HepG2 (cell line): ENCODE data around the gene PSD4. TPM values are rescaled to one million over a fixed set of nuclear protein-coding genes. Genes with fewer than 3 reads are reported as not detected.

ENCODE experiments used
- ATF7-NPFF ChIP-seq: sonication (generic); formaldehyde crosslinking; IDR thresholded peaks from 2 replicates; pipeline ENCODE4 v1.8.1; 2023; ENCODE audit warnings: mild to moderate bottlenecking, low read depth, missing genetic modification reagents, moderate library complexity
- FOXJ3 ChIP-seq: sonication (generic); formaldehyde crosslinking; IDR thresholded peaks from 2 replicates; pipeline ENCODE4 v1.4.0; 2020; ENCODE audit warnings: missing genetic modification reagents, mild to moderate bottlenecking, borderline replicate concordance
- FOXK2 ChIP-seq: fragments of 450-650 bp; IDR thresholded peaks from 2 replicates; pipeline ENCODE4 v1.6.1; 2016
- GATA4 ChIP-seq: sonication (generic); IDR thresholded peaks from 2 replicates; pipeline ENCODE4 v1.6.1; 2016; ENCODE audit warnings: antibody characterized with exemption, low read depth, borderline replicate concordance
- GRHL1 ChIP-seq: sonication (generic); formaldehyde crosslinking; conservative IDR thresholded peaks from 2 replicates; pipeline ENCODE4 v1.8.0; 2022; ENCODE audit warnings: missing genetic modification reagents
- IRX3 ChIP-seq: sonication (generic); formaldehyde crosslinking; IDR thresholded peaks from 2 replicates; pipeline ENCODE4 v1.8.1; 2023; ENCODE audit warnings: mild to moderate bottlenecking, low read depth, missing genetic modification reagents, borderline replicate concordance
- KMT2A ChIP-seq: sonication (generic); formaldehyde crosslinking; IDR thresholded peaks from 2 replicates; pipeline ENCODE4 v1.4.0; 2020; ENCODE audit warnings: missing genetic modification reagents
- MLX ChIP-seq: IDR thresholded peaks from 2 replicates; pipeline ENCODE4 v1.6.1; 2016
- PLSCR1 ChIP-seq: sonication (generic); formaldehyde crosslinking; IDR thresholded peaks from 2 replicates; pipeline ENCODE4 v1.5.0; 2020; ENCODE audit warnings: missing genetic modification reagents, mild to moderate bottlenecking, borderline replicate concordance
- PRDM10 ChIP-seq: sonication (generic); formaldehyde crosslinking; IDR thresholded peaks from 2 replicates; pipeline ENCODE4 v1.4.0; 2020; ENCODE audit warnings: low read depth, missing genetic modification reagents
- ZBTB44 ChIP-seq: sonication (generic); formaldehyde crosslinking; IDR thresholded peaks from 2 replicates; pipeline ENCODE4 v1.4.0; 2020; ENCODE audit warnings: missing genetic modification reagents
- ZFP90 ChIP-seq: sonication (generic); formaldehyde crosslinking; IDR thresholded peaks from 2 replicates; pipeline ENCODE4 v1.8.0; 2022; ENCODE audit warnings: missing genetic modification reagents, mild to moderate bottlenecking, inconsistent platforms, borderline replicate concordance
- ZNF160 ChIP-seq: sonication (generic); formaldehyde crosslinking; IDR thresholded peaks from 2 replicates; pipeline ENCODE4 v1.8.0; 2022; ENCODE audit warnings: mild to moderate bottlenecking, inconsistent platforms, missing genetic modification reagents
- ZNF264 ChIP-seq: sonication (generic); formaldehyde crosslinking; IDR thresholded peaks from 2 replicates; pipeline ENCODE4 v1.4.0; 2020; ENCODE audit warnings: missing genetic modification reagents
- ZNF275 ChIP-seq: sonication (generic); formaldehyde crosslinking; IDR thresholded peaks from 2 replicates; pipeline ENCODE4 v1.8.0; 2022; ENCODE audit warnings: missing genetic modification reagents, mild to moderate bottlenecking, inconsistent platforms, borderline replicate concordance
- ZNF44 ChIP-seq: sonication (generic); formaldehyde crosslinking; IDR thresholded peaks from 2 replicates; pipeline ENCODE4 v1.5.1; 2020; ENCODE audit warnings: mild to moderate bottlenecking, missing genetic modification reagents
- ZNF546 ChIP-seq: sonication (generic); formaldehyde crosslinking; conservative IDR thresholded peaks from 2 replicates; pipeline ENCODE4 v1.8.1; 2023; ENCODE audit warnings: mild to moderate bottlenecking, missing genetic modification reagents
- ZNF672 ChIP-seq: sonication (generic); formaldehyde crosslinking; IDR thresholded peaks from 2 replicates; pipeline ENCODE4 v1.8.1; 2022; ENCODE audit warnings: missing genetic modification reagents
- ZSCAN9 ChIP-seq: IDR thresholded peaks from 2 replicates; pipeline ENCODE4 v1.6.1; 2016; ENCODE audit warnings: borderline replicate concordance
- polyA plus RNA-seq, 8 experiments: library from polyadenylated mRNA; depleted of rRNA in 3 of 8; stranded (reverse) in 7 of 8; unstranded in 1 of 8; fragments of >200 nt; fragmentation: Illumina TruSeq in 4 of 8; extraction: Trizol in 4 of 8; gene quantifications; 2 replicates each; pipeline versions ENCODE4 v1.2.1 to v1.2.3, GENCODE V29; 2011 to 2016; ENCODE audit warnings: low read depth in 4 of 8, missing spikeins in 1 of 8, mixed read lengths in 1 of 8; ENCODE audit not compliant: insufficient read depth in 1 of 8
- total RNA-seq, 5 experiments: library from RNA; depleted of rRNA; stranded (reverse); fragments of >200 nt; fragmentation: Illumina TruSeq; extraction: Trizol; gene quantifications; 2 replicates each; pipeline ENCODE4 v1.2.3, GENCODE V29; 2016; ENCODE audit warnings: low read depth in 1 of 5

The PSD4 gene
- total and polyA plus RNA-seq, 2 of the 13 experiments (the other 11 are each of a cell fraction or from before 2014, with no cell fraction given), result 5.8 to 9.4 TPM

- TF ChIP-seq ZNF275 (CRISPR knock-in tag) (peak; percentile 92; the same call in 1 of the 2 replicates), ZNF264 (CRISPR knock-in tag) (no peak), ZFP90 (CRISPR knock-in tag) (no peak; the same call in 1 of the 2 replicates), IRX3 (CRISPR knock-in tag) (no peak), GATA4 (no peak), MLX (peak; percentile 68), FOXK2 (no peak), ZNF546 (CRISPR knock-in tag) (peak; percentile 98), GRHL1 (no peak), KMT2A (CRISPR knock-in tag) (peak; percentile 86; the same call in 1 of the 2 replicates), ZNF160 (no peak), FOXJ3 (CRISPR knock-in tag) (no peak), ZNF672 (CRISPR knock-in tag) (no peak), PLSCR1 (CRISPR knock-in tag) (no peak), ZSCAN9 (CRISPR knock-in tag) (0 out of 2 replicates have a peak, but pooled peaks have one; percentile 14), PRDM10 (0 out of 2 replicates have a peak, but pooled peaks have one; percentile 22), ZBTB44 (CRISPR knock-in tag) (no peak), ZNF44 (peak; percentile 96), ATF7-NPFF (peak; percentile 77)
Measured at GRCh38 chr2:113198790-113199612, 25.2 kb downstream of the PSD4 start (continued).
